HG02973 (cell line): ENCODE data around the gene PCDH9.
"Not testable (repeated sequence)": the region's sequence is repeated elsewhere in the genome, so short reads cannot be mapped to it uniquely, and the experiment has no call there.

Source experiments
- ATAC-seq: cut with Tn5 transposase; IDR thresholded peaks from one replicate; pipeline ENCODE4 v1.9.1; 2021; ENCODE audit warnings: moderate library complexity; ENCODE audit not compliant: unreplicated experiment

PCDH9 gene

DNA sequence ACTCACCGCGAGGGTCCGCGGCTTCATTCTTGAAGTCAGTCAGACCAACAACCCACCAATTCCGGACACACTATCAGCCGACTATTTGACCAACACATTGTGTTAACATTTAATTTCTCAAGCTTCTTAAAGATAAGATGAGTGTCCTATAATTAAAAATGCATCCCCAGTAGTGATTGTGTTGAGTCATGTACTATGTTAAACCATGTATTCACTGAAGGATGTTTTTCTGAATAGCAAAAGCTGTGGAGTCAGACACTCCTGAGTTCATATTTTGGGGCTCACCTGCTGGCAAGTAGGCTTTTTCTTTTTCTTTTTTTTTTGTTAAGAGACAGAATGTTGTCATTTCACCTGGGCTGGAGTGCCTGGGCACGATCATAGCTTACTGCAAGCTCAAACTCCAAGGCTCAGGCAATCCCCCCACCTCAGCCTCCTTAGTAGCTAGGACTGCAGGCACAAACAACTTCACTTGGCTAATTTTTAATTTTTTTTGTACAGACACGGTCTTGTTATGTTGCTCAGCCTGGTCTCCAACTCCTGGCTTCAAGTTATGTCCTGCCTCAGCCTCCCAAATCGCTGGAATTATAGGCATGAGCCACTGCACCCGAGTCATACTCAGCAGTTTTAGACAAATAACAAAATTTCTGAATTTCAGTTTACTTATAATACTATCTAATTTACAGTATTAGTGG is 606.9 kb downstream of the PCDH9 start:
- no peak for ATAC-seq

DNA sequence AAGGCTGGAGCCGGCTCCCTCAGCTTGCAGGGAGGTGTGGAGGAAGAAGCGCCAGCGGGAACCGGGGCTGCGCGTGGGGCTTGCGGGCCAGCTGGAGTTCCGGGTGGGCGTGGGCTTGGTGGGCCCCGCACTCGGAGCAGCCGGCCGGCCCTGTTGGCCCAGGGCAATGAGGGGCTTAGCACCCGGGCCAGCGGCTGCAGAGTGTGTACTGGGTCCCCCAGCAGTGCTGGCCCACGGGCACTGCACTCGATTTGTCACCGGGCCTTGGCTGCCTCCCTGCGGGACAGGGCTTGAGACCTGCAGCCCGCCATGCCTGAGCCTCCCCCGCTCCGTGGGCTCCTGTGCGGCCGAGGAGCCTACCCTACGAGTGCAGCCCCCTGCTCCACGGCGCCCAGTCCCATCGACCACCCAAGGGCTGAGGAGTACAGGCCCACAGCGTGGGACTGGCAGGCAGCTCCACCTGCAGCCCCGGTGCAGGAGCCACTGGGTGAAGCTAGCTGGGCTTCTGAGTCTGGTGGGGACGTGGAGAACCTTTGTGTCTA is 608.2 kb downstream of the PCDH9 start:
- not testable (repeated sequence) for ATAC-seq

DNA sequence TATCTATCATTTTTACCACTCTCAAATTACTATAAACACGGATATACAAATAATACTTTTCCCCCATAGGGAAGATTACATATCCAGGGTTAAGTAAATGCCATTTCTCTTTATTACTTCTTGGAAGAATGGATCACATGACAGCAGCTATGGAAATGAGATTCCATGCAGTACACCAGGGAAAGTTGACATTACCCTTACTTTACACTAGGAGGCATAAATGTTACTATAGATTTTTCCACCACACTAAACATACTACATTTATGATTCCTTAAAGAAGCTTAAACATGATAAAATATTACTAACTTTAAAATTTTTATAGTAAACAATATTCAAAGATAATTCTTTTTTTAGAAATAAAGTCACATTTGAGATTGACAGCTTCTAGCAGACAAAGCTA is 611.4 kb downstream of the PCDH9 start:
- no peak for ATAC-seq

DNA sequence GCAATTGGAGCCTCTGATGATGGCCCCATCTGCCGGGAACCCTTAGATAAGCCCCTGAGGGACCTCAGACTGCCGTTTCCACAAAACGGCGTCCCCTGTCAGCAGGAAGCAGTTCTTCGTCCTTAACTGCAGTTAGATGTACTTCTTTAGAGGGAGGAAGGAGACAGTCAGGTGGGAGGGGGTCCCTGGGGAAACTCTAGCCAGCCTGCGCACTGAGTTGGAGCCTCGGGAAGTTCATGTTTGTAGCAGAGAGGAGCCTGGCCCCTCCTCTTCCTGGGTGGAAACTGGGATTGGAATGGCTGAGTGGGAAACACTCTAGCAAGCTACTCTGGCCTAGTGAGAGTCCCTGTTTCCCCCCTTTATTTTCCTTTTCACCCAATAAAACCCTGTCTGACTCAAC is 612.4 kb downstream of the PCDH9 start:
- ATAC-seq: no peak

DNA sequence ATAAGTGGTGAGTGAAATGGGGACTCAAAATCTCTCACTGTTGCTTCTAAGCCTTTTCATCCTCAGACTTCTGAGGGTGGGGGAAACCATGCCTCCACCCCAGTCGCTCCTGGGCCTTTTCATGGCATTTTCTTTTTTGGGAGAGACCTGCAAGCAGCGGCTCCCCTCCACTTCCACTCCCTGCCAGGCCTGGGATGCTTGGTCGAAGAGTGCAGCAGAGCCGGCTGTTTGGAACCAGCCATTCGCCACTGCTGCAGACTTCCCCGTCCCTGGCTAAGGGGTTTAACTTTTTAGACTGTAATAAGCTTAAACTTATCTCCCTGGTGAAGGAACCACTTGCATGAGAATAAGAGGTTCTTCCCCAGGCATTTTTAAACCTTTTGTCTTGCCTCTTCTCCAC is 617.2 kb downstream of the PCDH9 start:
- ATAC-seq: no peak

DNA sequence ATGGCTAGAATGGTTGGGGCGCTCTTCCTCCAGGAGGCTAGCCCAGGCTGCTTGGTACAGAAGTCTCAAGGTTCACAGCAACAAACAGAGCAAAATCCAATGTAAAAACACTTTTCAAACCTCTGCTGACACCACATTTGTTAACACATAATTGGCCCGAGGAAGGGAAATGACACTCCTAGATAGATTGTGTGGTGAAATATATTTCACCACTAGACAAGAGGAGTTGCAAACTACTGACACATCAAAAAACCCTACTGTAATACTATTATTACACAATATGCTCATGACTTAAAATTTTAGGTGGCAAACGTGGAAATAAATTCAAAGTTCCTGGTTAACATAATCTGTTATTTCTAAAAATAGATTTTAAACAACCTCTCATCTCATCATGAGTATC is 643.6 kb downstream of the PCDH9 start:
- ATAC-seq: no peak

DNA sequence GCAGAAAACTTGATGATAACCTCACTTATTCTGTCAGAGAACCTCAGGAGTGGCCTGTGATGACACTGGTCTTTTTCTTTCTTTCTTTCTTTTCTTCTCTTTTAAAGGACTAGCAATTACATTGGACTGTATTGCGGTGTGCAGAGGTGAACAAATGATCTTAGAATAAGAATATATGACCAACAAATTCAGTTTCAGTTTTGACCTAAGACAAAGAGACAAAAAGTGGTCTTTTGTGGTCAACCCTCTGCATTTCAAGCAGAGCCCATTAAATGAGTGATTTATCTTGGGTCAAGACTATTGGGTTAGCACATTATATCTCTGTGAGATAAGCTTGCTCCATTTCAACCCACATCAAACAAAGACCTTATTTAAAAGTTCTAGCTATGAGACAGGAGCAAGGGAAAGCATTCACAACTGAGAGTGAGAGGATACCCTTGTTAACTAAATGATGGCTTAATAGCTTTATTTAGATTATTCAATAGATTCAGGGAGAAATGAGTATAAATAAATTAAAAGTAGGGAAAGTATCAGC is 644.4 kb downstream of the PCDH9 start:
- no peak for ATAC-seq

DNA sequence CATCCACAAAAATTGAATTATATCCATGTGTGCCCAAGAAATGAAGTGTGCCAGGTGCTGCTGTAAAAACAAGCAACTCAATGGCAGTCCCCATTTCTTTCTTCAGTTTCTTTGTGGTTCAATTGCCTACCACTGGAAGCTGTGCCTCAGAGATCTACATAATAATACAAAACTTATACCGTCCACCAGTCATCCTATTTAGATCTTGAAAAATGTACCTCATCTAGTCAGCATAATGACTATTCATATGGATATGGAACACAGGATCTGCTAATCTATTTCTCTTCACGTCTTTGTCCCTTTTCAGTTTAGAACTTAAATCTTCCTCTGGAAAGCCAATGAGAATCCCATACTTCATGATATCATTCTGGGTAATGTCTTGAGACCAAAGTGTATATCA is 648.5 kb downstream of the PCDH9 start:
- no peak for ATAC-seq

DNA sequence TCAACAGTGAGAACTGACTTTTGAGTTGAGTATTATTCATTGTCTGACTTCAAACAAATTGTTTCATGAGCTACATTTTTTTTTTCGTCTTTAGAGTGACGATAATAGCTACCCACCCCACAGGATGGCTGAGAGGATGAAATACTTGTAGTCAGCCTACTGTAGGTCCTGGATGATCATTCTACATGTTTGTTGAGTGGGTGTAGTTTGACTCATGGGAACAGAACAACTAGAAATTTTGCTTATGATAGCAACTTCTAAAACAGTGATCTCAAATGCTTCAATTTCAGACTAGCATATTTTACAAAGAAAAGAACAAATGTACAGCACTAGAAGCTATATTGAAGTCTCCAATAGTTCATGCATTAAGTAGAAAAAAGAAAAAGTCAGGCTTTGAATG is 651.8 kb downstream of the PCDH9 start:
- no peak for ATAC-seq

DNA sequence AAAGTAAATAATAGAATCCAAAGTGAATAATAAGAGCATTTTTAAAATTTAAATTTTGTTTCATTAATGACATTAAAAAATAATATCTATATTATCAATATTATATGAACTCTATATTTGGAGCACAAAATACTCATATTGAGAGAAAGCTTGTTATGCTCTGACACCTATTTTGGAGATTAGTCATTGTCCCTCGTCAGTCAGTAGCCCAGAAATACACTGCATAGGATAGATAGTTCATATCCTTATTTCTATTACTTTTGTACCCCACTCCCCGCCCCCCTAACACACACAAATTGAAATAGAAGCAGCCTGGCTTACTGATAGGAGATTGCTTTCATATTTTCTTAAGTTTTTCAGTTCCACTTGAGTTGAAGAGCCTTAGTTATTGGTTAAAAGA is 652.8 kb downstream of the PCDH9 start:
- no peak for ATAC-seq

DNA sequence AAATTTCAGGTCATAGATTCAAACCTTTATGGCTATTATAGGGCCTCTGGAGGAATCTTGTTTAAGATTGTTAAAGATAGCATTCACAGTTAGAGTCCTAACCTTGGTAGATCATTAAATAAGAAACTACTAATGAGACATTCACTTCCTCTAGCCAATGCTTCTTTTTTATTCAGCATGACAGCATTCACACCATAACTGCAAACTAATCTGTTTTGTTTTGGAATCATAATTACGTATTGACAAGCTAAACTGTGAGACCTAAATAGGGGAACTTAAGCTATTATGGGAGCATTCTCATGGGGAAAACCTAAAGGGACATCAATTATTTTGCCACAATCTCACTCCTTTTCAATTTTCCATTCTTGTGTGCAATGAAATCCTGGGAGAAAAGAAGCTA is 653.8 kb downstream of the PCDH9 start:
- ATAC-seq: no peak

DNA sequence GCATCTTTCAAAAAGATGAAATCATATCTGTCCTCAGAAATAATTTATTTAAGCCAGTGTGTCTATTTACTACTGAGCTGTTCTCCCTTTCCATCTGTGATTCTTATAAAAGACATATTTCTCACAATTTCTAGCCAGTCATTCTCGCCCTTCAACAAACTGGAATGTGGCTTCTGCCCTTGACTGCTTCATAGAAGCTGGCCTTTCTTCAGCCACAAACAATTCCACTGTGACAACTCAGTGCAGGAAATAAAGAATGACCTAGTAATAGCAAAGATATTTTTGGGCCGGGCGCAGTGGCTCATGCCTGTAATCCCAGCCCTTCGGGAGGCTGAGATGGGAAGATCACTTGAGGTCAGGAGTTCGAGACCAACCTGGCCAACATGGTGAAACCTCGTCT is 655.5 kb downstream of the PCDH9 start:
- ATAC-seq: no peak

DNA sequence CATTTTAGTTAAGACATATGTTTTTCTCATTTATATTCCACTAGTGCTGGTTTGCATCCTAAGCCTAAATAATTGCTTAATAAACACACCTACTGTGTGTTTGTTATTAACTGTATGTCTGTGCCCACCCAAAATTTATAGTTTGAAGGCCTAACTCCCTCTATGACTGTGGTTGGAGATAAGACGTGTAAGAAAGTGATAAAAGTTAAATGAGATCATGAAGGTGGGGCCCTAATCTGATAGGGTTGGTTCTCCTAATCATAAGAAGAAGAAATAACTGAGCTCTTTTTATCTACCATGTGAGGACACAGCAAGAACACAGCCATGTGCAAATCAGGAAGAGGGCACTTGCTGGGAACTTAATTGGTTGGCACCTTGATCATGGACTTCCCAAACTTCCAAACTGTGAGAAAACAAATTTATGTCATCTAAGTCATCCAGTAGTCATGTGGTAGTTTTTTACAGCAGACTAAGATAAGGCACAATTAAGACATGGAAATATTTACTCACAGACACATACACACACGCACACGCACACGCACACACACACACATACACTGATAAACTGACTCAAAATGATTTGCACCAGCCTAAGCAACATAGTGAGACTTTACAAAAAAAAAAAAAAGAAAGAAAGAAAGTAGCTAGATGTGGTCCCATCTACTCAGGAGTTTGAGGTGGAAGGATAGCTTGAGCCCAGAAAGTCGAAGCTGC is 662.1 kb downstream of the PCDH9 start:
- no peak for ATAC-seq

DNA sequence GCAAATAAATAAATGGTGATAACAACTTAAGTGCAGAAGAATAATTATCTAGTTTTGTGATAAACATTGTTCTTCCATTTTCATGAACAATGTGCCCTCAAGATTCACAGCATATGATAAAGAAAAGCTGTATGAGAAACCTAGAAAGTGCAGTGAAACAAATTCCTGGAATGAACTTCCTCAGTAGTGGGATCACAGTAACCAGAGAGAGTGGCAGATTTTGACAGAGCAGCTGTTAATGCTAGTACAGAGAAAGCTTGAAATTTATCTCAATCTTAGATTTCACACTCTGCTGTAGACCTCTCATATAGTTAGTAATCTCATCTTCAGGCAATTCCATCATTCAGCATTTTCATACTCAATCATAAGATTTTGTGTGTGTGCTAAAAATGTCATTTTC is 664.9 kb downstream of the PCDH9 start:
- ATAC-seq: no peak

DNA sequence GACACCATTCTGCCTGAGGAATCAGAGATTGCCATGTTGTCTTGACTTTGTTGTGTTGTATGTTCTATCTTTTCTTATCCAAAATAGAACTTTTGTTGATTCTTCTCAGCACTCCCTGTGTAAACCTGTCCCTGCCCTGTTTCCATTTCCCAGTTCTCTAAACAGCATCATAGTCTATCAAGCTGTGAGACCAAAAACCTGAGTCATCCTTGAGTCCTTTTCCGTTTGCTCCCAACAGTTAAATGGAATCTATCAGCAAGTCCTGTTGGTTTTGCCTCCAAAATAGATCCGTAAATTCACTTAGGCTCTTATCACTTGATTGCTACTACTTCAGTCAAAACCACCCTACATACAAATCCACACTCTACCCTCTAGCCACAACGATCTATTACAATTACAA is 667.1 kb downstream of the PCDH9 start:
- no peak for ATAC-seq

DNA sequence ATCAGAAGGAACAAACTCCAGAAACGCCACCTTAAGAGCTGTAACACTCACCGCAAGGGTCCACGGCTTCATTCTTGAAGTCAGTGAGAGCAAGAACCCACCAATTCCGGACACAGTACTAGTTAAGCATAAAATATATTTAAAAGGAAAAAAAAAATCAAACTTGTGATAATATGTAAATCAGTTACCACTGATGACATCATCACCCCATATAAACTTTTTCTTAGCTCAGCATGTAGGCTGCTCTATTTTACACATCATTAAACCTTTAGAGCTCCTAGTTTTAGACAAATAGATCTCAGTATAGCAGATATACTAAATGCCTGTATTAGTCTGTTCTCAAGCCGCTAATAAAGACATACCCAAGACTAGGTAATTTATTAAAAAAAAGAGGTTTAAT is 668.1 kb downstream of the PCDH9 start:
- ATAC-seq: no peak

DNA sequence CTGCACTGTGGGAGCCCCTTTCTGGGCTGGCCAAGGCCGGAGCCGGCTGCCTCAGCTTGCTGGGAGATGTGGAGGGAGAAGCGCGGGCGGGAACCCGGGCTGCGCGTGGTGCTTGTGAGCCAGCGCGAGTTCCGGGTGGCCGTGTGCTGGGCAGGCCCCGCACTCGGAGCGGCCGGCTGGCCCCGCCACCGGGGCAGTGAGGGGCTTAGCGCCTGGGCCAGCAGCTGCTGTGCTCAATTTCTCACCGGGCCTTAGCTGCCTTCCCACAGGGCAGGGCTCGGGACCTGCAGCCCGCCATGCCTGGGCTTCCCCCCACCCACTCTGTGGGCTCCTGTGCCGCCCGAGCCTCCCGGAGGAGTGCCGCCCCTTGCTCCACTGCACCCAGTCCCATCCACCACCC is 669.1 kb downstream of the PCDH9 start:
- no peak for ATAC-seq

DNA sequence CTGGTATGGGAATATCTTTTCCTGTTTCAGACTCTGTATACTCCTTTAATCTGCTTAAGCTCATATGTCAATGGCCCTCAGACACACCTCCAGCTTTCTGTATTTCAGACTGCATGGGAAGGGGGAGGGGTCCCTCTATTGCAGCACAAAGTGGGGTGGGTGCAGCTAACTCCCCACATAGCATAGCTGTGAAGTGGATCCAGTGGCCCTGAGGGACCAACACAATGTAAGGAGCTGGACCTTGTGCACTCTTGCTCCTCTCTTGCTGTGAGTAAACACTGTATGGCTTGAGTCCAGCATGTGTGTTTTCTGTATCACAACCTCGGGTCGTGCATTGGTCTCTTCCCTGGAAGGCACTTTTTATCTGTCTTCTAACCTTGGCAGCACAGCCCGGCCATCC is 669.9 kb downstream of the PCDH9 start:
- ATAC-seq: no peak

DNA sequence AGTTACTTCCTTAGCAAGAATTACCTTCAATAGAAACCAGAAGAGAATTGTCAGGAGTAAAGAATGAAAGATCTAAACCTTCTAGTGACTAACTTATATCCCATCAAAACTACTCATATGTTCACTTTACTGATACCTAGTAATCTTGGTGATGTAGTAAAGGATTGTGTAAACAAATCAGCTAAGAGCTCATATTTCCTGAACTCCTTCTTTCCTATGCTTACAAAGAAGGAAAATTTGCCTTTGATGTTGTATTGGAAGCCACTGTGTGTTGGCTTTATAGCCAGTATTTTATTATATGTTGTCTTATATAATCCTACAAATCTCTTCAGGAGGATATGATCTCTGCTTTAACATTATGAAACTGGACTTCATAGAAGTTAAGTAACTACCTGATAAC is 671.0 kb downstream of the PCDH9 start:
- no peak for ATAC-seq

DNA sequence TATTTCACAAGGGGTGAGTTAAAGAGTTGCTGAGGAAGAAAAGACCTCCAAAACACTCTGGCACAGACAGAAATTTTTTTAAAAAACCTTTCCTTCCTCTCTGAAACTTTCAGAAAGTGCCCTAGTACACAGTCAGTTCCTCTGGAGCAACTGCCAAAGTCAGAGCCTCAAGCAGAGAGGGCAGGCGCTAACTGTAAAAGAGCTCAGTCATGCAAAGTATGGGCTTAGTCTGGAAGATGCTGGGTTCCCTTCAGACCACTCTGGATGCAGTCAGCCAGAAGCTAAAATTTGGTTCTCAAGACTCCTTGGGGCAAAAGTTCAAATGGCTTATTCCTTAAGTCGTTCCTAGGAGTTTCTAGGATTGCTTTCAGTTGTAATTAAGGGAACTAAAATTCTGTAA is 671.6 kb downstream of the PCDH9 start:
- ATAC-seq: no peak

DNA sequence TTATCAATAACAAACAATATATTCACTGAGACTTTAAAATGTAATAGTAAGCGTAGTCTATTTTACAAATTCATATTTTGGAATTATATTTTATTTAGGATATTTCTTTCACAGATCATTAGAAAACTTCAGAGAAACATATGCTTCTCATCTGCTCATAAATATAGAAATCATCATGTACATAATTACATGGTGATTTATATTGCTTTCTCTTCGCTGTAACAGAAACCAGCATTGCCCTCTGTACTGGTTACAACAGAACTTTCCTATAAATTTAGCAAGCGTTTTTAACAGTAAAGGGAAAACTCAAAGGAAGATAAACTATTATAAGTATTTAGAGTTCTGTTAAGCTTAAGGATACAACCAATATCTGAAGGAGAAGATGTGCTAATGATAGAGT is 672.8 kb downstream of the PCDH9 start:
- ATAC-seq: no peak

DNA sequence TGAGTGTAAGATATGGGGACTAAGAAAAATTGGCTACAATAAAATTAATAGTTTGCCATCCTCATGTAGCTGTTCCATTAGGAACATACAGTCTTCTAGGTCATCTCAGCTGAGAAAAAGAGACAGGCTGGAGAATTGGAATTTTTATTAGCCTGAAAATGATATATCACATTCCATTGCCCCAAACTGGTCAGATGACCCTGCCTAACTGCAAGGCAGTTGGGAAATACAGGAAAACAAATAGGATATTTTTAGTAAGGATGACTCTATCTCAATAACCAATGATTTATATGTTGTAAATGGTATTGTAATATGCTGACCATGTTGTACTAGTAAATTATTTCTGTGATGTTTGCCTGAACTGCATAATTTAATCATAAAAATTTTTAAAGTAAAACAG is 673.8 kb downstream of the PCDH9 start:
- ATAC-seq: no peak
